GM12892 (cell line): ENCODE results near the gene TTC13.

Experiments
- POLR2A ChIP-seq: IDR thresholded peaks from 2 replicates; pipeline ENCODE4 v1.6.1; 2011; ENCODE audit warnings: low read depth, low read length, control low read depth
- POLR2AphosphoS5 ChIP-seq: IDR thresholded peaks from 2 replicates; pipeline ENCODE4 v1.6.1; 2011; ENCODE audit warnings: low read depth, low read length, control low read depth

DNA sequence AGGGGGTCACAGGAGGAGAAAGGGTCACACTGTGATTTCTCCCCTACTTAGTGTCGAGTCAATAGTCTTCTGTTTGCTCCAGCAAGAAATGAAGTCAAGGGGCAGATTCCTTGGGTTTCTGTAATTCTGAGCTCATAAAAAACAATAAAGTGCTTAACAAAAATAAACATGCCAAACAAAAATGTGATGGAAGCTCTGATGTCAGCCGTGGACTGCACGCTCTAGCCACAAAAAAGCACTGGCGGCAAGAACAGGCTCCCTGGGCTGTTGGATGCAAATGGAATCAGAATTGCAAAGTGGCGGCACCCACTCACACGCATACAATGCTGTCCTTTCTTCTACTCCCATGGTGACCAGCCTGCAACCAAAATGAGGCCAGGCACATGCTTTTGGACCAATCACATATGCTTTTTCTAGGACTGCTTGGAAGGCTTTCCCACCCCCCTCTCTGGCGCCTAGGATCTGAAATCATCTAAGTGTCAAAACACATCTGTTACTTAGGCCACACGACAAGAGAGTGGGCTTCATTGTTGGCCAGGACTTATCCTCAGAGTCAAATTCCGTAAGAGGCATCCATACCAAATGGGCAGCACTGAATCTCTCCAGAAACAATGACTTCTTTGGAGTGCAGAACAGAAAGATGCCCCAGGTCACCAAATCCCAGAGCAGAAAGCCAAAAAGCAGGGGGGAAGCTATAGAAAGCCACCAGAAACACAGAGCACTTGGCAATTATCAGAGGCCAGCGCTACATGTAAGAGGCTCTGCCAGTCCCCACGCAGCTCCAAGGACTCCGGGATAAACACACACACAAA is 119.5 kb downstream of the TTC13 start:
- TF ChIP-seq POLR2A (no peak), POLR2AphosphoS5 (no peak)
